Lung (tissue), 12 donors: ENCODE data around the gene HECTD4. TPM values are rescaled to one million over a fixed set of nuclear protein-coding genes. Genes with fewer than 3 reads are reported as not detected.

ENCODE experiments used
- ATAC-seq: fragments of 200-7000 bp; cut with Tn5 transposase; one replicate; pipeline ENCODE4 v1.9.1; 2020; ENCODE audit warnings: moderate number of reproducible peaks; ENCODE audit not compliant: insufficient read depth, low FRiP score
- DNase-seq, 3 donors: peaks; one replicate each; pipeline ENCODE4 v3.0.0-alpha.2; 2013 to 2017
- H3K27ac ChIP-seq, 2 donors: one replicate each; pipeline ENCODE4 v1.5.1; 2013; ENCODE audit warnings: mild to moderate bottlenecking in 2 of 2, moderate library complexity in 2 of 2, control low read depth in 1 of 2, inconsistent platforms in 1 of 2, low read depth in 1 of 2, low read length in 1 of 2
- H3K27me3 ChIP-seq, 3 donors: one replicate each; pipeline ENCODE4 v1.5.1; 2013; ENCODE audit warnings: low read length in 2 of 3; ENCODE audit not compliant: control insufficient read depth in 3 of 3, insufficient read depth in 3 of 3
- H3K36me3 ChIP-seq, 4 donors: one replicate each; pipeline ENCODE4 v1.5.1; 2013; ENCODE audit warnings: low read length in 4 of 4, mild to moderate bottlenecking in 1 of 4, moderate library complexity in 1 of 4; ENCODE audit not compliant: control insufficient read depth in 4 of 4, insufficient read depth in 4 of 4
- H3K4me1 ChIP-seq, 5 donors: one replicate each; pipeline ENCODE4 v1.5.1; 2013; ENCODE audit warnings: low read length in 5 of 5, mild to moderate bottlenecking in 2 of 5, moderate library complexity in 1 of 5; ENCODE audit not compliant: control insufficient read depth in 5 of 5, insufficient read depth in 5 of 5
- H3K4me3 ChIP-seq: one replicate; pipeline ENCODE4 v1.5.1; 2013; ENCODE audit warnings: mild to moderate bottlenecking, control low read depth, moderate library complexity
- H3K9ac ChIP-seq, 2 donors: one replicate each; pipeline ENCODE4 v1.5.1; 2013; ENCODE audit warnings: low read length in 2 of 2, control low read depth in 1 of 2; ENCODE audit not compliant: insufficient read depth in 1 of 2
- H3K9me3 ChIP-seq, 4 donors: one replicate each; pipeline ENCODE4 v1.5.1; 2013; ENCODE audit warnings: low read length in 3 of 4, mild to moderate bottlenecking in 1 of 4, moderate library complexity in 1 of 4; ENCODE audit not compliant: control insufficient read depth in 4 of 4, insufficient read depth in 3 of 4
- WGBS, 2 donors: extraction: QIAGEN DNeasy Blood & Tissue Kit; methylation state at CpG; one replicate each; pipeline ENCODE4 v1.1.7; 2013; 5-methylcytosine and 5-hydroxymethylcytosine counted together
- polyA plus RNA-seq, 2 donors: library from polyadenylated mRNA; stranded (reverse); fragments of 200-250 nt; gene quantifications; one replicate each; pipeline ENCODE4 v1.2.1, GENCODE V29; 2013
- total RNA-seq, 2 donors: library from RNA; depleted of rRNA in 1 of 2; stranded (reverse); fragments of >200 nt in 1 of 2; gene quantifications; one replicate each; pipeline ENCODE4 v1.2.1, GENCODE V29; 2014 to 2021
- TF ChIP-seq, protein P1 (sequence below): IDR thresholded peaks from 2 replicates; pipeline ENCODE4 v1.5.1; 2012; ENCODE audit warnings: mild to moderate bottlenecking; ENCODE audit errors: control extremely low read depth, extremely low read depth
- donor health status: control.
- donor health status: control.
- donor health status: Bipolar disorder and iron deficiency.
- donor health status: healthy.
- donor health status: DM: yes; HTN: yes; CAD: no.

Gene HECTD4
- total and polyA plus RNA-seq, 4 donors = 4.5 to 96.5 (median 35.7) TPM

DNA sequence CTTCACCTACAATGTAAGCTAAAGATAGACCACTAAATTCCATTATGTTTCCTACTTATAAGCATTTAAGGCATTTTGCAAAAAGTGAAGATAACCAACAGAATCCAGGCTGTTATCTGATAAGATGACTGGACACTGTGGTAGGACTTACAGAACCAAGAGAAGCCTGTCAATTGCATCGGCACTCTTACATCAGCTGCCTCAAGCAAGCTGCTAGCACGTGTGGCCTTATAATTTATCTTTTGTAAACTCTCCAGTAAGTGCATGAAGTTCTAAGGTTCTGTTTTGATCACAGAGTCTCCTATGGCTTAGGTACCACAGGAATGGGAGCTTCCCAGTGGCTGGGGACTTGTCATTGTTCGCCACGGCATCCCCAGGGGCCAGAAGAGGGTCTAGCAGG, 168.2 kb downstream of the HECTD4 start:
- H3K9me3 ChIP-seq = no peaks in the 10 kb centered on the region
- no peak overlapping the region for H3K27ac ChIP-seq
- H3K36me3 ChIP-seq = peaks cover 3 to 49% (median 41%) of the 10 kb centered on the region in 4 donors
- TF ChIP-seq, protein P1, sequence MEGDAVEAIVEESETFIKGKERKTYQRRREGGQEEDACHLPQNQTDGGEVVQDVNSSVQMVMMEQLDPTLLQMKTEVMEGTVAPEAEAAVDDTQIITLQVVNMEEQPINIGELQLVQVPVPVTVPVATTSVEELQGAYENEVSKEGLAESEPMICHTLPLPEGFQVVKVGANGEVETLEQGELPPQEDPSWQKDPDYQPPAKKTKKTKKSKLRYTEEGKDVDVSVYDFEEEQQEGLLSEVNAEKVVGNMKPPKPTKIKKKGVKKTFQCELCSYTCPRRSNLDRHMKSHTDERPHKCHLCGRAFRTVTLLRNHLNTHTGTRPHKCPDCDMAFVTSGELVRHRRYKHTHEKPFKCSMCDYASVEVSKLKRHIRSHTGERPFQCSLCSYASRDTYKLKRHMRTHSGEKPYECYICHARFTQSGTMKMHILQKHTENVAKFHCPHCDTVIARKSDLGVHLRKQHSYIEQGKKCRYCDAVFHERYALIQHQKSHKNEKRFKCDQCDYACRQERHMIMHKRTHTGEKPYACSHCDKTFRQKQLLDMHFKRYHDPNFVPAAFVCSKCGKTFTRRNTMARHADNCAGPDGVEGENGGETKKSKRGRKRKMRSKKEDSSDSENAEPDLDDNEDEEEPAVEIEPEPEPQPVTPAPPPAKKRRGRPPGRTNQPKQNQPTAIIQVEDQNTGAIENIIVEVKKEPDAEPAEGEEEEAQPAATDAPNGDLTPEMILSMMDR = no peak
- no peak overlapping the region for H3K4me3 ChIP-seq
- H3K27me3 ChIP-seq = no peaks in the 10 kb centered on the region
- no peak for ATAC-seq
- no peaks in the 10 kb centered on the region for H3K4me1 ChIP-seq
- WGBS, 2 donors = 85 to 91% methylated on average over 4 of the region's 4 CpGs
- H3K9ac ChIP-seq = no peak overlapping the region
- no peak for DNase-seq

DNA sequence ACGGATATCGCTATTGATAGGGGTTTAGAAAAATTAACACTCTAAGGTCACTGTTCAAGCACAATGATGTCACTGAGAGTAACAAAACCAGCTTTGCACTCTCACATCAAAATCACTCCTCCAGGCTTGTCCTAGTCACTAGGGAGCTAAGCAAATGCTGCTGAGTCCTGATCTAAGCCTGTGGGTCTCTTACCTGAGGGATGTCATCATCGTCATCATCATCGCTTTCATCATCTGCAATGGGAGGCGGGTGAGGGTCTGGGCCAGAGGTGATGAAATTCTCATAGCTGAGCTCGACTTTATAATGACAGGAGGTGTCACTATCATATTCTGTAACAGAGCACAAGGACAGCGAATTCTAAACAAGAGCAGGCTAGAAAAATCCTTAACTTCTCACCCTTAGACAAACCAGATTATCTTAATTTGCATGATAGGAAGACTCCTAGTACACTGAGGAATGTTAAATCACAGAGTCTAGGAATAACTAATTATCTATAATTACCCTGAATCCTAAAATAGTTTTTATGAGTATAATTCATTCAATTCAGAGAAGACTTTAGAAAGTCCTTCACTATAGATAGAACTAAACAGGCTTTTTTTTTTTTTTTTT, 173.8 kb downstream of the HECTD4 start:
- H3K9ac ChIP-seq = no peak overlapping the region
- H3K9me3 ChIP-seq = no peaks in the 10 kb centered on the region
- peaks cover 0 to 3% (median 0%) of the 10 kb centered on the region in 5 donors for H3K4me1 ChIP-seq
- 87 to 96% methylated on average over 7 of the region's 7 CpGs for WGBS, 2 donors
- H3K4me3 ChIP-seq = no peak overlapping the region
- DNase-seq (no peak), ATAC-seq (no peak)
- H3K27me3 ChIP-seq = no peaks in the 10 kb centered on the region
- peaks cover 0 to 50% (median 42%) of the 10 kb centered on the region in 4 donors for H3K36me3 ChIP-seq
- TF ChIP-seq, protein P1 = no peak
- H3K27ac ChIP-seq = no peak overlapping the region

DNA sequence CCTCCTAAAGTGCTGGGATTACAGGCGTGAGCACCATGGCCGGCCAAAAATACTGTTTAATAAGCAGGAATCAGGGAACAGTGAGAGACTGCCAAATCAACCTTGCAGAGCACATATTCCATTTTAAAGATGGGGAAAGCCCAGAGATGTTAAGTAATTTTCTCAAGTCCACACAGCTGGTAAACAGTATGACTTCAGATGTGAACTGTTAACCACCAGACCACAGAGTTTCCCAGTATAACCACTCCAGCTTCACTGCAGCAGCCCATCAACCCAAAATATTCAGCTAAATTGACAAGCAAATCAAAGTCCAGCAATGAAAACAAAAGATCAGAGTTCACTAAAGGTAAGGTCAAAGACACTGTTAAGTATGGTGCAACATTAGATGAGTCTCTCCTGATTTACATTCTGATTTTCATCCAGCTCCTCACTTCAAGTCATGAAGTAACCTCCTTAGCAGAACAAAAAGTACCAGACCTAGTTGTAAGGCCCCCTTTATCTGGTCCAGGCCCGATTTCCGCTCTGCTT, 174.8 kb downstream of the HECTD4 start:
- Histone ChIP-seq H3K4me3 (no peak overlapping the region), H3K9ac (no peak overlapping the region), H3K4me1 (peaks cover 0 to 3% (median 0%) of the 10 kb centered on the region in 5 donors), H3K36me3 (peaks cover 0 to 58% (median 48%) of the 10 kb centered on the region in 4 donors), H3K9me3 (no peaks in the 10 kb centered on the region), H3K27me3 (no peaks in the 10 kb centered on the region), H3K27ac (no peak overlapping the region)
- WGBS, 2 donors = 92 to 98% methylated on average over 4 of the region's 4 CpGs
- DNase-seq = no peak
- TF ChIP-seq, protein P1 = no peak
- ATAC-seq = no peak
